Measurements from ENCODE around the gene RAB27A. TPM values are rescaled to one million over a fixed set of nuclear protein-coding genes. Genes with fewer than 3 reads are reported as not detected.
"Not testable (repeated sequence)": the region's sequence is repeated elsewhere in the genome, so short reads cannot be mapped to it uniquely, and the experiment has no call there.

Gene RAB27A
- total RNA-seq, 1 experiment from 2014 or later = 3.2 TPM

- no peak for DNase-seq (ENCODE audit: extremely low read depth, low read depth)
Measured at GRCh38 chr15:55282284-55282833, 7.3 kb downstream of the RAB27A start.

- no peak for DNase-seq (ENCODE audit: extremely low read depth, low read depth)
Measured at GRCh38 chr15:55281517-55282228, 7.9 kb downstream of the RAB27A start.

GRCh38 chr15:55280589-55280988, 9.0 kb downstream of the RAB27A start:
- DNase-seq (ENCODE audit: extremely low read depth, low read depth) = not testable (repeated sequence)

- no peak for DNase-seq (ENCODE audit: extremely low read depth, low read depth)
Measured at GRCh38 chr15:55279746-55280351, 9.8 kb downstream of the RAB27A start.

- DNase-seq (ENCODE audit: extremely low read depth, low read depth) = no peak
Measured at GRCh38 chr15:55279100-55279745, 10.4 kb downstream of the RAB27A start.

GRCh38 chr15:55277715-55278114, 11.9 kb downstream of the RAB27A start:
- no peak for DNase-seq (ENCODE audit: extremely low read depth, low read depth)

GRCh38 chr15:55277116-55277564, 12.5 kb downstream of the RAB27A start:
- no peak for DNase-seq (ENCODE audit: extremely low read depth, low read depth)

GRCh38 chr15:55276324-55276723, 13.3 kb downstream of the RAB27A start:
- no peak for DNase-seq (ENCODE audit: extremely low read depth, low read depth)

GRCh38 chr15:55270291-55270690, 19.3 kb downstream of the RAB27A start:
- DNase-seq (ENCODE audit: extremely low read depth, low read depth) = no peak

GRCh38 chr15:55268176-55268695, 21.4 kb downstream of the RAB27A start:
- no peak for DNase-seq (ENCODE audit: extremely low read depth, low read depth)

- no peak for DNase-seq (ENCODE audit: extremely low read depth, low read depth)
Measured at GRCh38 chr15:55267401-55268175, 22.0 kb downstream of the RAB27A start.

- no peak for DNase-seq (ENCODE audit: extremely low read depth, low read depth)
Measured at GRCh38 chr15:55266547-55266946, 23.1 kb downstream of the RAB27A start.

- no peak for DNase-seq (ENCODE audit: extremely low read depth, low read depth)
Measured at GRCh38 chr15:55260562-55261131, 29.0 kb downstream of the RAB27A start.

GRCh38 chr15:55257938-55258337, 31.7 kb downstream of the RAB27A start:
- no peak for DNase-seq (ENCODE audit: extremely low read depth, low read depth)

GRCh38 chr15:55257012-55257670, 32.5 kb downstream of the RAB27A start:
- no peak for DNase-seq (ENCODE audit: extremely low read depth, low read depth)

- DNase-seq (ENCODE audit: extremely low read depth, low read depth) = no peak
Measured at GRCh38 chr15:55256281-55257011, 33.2 kb downstream of the RAB27A start.

GRCh38 chr15:55255714-55256113, 33.9 kb downstream of the RAB27A start:
- no peak for DNase-seq (ENCODE audit: extremely low read depth, low read depth)

GRCh38 chr15:55254916-55255679, 34.5 kb downstream of the RAB27A start:
- DNase-seq (ENCODE audit: extremely low read depth, low read depth) = no peak
